GM08714 (cell line): ENCODE measurements around the gene PSMB8.
"Not testable (repeated sequence)": the region's sequence is repeated elsewhere in the genome, so short reads cannot be mapped to it uniquely, and the experiment has no call there.

Experiments
- H3K4me3 ChIP-seq: fragments of 200-500 bp; sonication (Bioruptor generic); 2 replicates; pipeline ENCODE4 v1.5.1; 2014; ENCODE audit warnings: mild to moderate bottlenecking, low read length, inconsistent platforms
- ZNF274 ChIP-seq: IDR thresholded peaks from 2 replicates; pipeline ENCODE4 v1.6.1; 2012; ENCODE audit warnings: mild to moderate bottlenecking, low read depth, low read length

Gene PSMB8

GRCh38 chr6:32809171-32809570, 34.7 kb downstream of the PSMB8 start:
- no peak overlapping the region for H3K4me3 ChIP-seq
- TF ChIP-seq ZNF274 = no peak

DNA sequence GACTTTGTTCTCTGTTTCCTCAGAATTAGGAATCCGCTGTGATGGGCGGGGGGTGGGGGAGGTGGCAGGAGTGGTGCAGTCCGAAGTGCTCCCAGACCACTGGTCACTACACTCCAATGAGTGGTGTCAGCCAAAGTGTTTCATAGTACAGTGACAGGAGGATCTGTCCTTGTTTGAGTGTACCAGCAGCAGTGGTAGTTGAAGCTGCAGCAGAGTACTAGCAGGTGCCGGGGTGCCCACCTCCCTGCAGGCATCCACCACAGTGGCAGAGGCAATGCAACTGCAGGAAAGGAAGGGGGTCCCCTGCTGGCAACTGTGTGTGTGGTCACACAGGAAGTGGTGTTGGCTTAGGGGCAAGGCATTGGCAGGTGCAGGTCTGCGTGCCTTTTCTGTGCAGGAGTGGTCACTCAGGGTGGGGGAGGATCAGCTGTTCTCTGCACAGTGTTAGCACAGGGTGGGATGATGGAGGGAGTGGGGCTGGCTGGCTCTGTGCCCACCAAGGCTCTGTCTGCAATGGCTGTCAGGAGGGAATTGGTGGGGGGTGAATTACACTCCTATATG, 36.7 kb downstream of the PSMB8 start:
- TF ChIP-seq ZNF274 = no peak

GRCh38 chr6:32805404-32805803, 38.4 kb downstream of the PSMB8 start:
- H3K4me3 ChIP-seq = not testable (repeated sequence)

More for the DNA sequence above, 36.7 kb downstream of the PSMB8 start:
- no peak overlapping the region for H3K4me3 ChIP-seq

DNA sequence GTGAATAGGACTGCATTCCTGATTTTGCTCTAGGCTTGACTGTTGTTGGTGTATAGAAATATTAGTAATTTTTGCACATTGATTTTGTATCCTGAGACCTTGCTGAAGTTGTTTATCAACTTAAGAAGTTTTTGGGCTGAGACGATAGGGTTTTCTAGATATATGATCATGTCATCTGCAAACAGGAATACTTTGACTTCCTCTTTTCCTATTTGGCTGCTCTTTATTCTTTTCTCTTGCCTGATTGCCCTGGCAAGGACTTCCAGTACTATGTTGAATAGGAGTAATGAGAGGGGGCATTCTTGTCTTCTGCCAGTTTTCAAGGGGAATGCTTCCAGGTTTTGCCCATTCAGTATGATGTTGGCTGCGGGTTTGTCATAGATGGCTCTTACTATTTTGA, 40.4 kb downstream of the PSMB8 start:
- TF ChIP-seq ZNF274 = no peak
- no peak overlapping the region for H3K4me3 ChIP-seq

DNA sequence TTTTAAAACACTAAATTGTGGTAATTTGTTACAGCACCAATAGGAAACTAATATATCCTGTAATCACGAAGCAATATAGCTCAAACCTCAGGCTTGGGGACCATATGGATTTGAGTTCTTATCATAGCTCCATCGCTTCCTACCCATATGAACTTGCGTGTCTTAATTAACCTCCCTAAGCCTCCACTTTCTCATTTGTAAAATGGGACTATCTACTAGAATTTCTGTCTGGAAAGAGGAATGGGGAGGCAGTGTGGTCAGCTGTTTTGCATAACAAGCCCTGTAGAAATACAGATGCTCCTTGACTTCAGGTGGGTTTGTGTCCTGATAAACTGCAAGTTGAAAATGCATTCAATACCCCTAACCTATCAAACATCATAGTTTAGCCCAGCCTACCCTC, 44.1 kb downstream of the PSMB8 start:
- TF ChIP-seq ZNF274 = no peak
- H3K4me3 ChIP-seq = no peak overlapping the region

GRCh38 chr6:32799168-32799567, 44.7 kb downstream of the PSMB8 start:
- H3K4me3 ChIP-seq = no peak overlapping the region
- TF ChIP-seq ZNF274 = no peak

DNA sequence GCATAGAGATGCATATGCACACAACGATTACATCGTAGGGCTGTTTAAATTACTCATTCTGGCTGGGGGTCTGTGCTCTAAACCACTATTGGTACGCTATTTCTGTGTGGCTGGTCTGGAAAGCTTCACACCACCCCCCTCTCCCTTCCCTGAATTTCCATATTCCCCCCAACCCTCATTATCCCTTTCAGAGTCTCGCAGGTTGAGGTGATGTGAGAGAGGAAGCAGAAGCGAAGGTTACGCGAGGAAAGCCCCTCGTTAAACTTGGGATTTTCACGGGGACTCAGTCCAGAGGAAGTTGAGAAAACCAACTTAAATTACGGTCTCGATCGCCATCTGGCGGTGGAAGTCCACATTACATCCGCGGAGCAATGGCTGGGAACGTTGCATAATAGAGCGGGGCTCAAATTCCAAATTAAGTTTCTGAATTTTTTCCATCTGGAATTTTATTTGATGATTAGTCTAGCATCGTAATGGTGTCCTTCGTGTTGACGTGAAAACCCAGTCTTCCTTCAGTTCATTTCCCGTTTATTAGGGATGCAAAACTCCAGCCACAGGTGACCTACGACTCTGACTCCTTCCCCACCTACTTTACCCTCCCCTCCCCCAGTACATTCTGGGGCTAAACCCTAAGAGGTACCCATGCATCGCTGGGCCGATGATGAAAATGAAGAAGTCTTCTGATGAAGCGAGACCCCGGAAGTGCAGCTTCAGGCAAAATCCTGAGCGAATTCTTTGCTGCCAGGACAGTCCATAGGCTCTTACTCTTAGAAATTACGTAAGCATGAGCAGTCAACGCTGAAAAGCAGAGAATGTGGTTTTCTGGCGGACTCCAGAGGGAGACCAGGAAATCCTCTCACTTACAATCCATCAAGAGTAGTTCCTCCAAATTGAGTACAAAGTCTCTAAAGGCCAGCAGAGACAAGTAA, 46.7 kb downstream of the PSMB8 start:
- H3K4me3 ChIP-seq = no peak overlapping the region; the same call in 1 of the 2 replicates
- no peak for TF ChIP-seq ZNF274

- H3K4me3 ChIP-seq = no peak overlapping the region
- no peak for TF ChIP-seq ZNF274
These were observed 49.3 kb downstream of the PSMB8 start for GRCh38 chr6:32794510-32794909.

- no peak overlapping the region for H3K4me3 ChIP-seq
- TF ChIP-seq ZNF274 = no peak
These were observed 50.9 kb downstream of the PSMB8 start for GRCh38 chr6:32792901-32793435.
